GM12878 (cell line): Measurements from ENCODE around the gene PAX2. TPM values are rescaled to one million over a fixed set of nuclear protein-coding genes. Genes with fewer than 3 reads are reported as not detected.

Source experiments
- IKZF2 ChIP-seq, 2 experiments: fragments of 450-650 bp; IDR thresholded peaks; 2 replicates each; pipeline ENCODE4 v1.6.1; 2017; ENCODE audit warnings: mild to moderate bottlenecking in 2 of 2, moderate library complexity in 2 of 2
- PAX5 ChIP-seq: IDR thresholded peaks from 2 replicates; pipeline ENCODE4 v1.6.1; 2011; ENCODE audit warnings: low read depth, low read length, borderline replicate concordance
- SREBF1 ChIP-seq: IDR thresholded peaks from 2 replicates; pipeline ENCODE4 v1.6.1; 2012; ENCODE audit warnings: mild to moderate bottlenecking, low read length
- YY1 ChIP-seq: IDR thresholded peaks from 2 replicates; pipeline ENCODE4 v1.6.1; 2011; ENCODE audit warnings: low read depth, mild to moderate bottlenecking, low read length
- polyA plus RNA-seq, 11 experiments: library from polyadenylated mRNA; depleted of rRNA in 4 of 11; unstranded in 6 of 11; stranded (reverse) in 5 of 11; fragments of >200 nt; fragmentation: Nextera tagmentation in 4 of 11; fragmentation: Illumina TruSeq in 1 of 11; extraction: Ambion mirVana in 4 of 11; extraction: Trizol in 1 of 11; gene quantifications; 1 replicate in 1 of 11; 2 replicates in 10 of 11; pipeline versions ENCODE4 v1.2.1 to v1.2.3, GENCODE V29; 2011 to 2016; ENCODE audit warnings: inconsistent platforms in 2 of 11, missing spikeins in 2 of 11, low read depth in 1 of 11
- total RNA-seq, 4 experiments: library from RNA; depleted of rRNA in 3 of 4; stranded (reverse); fragments of >200 nt in 3 of 4; fragmentation: Illumina TruSeq in 1 of 4; extraction: Trizol in 1 of 4; gene quantifications; 2 replicates each; pipeline versions ENCODE4 v1.2.1 to v1.2.3, GENCODE V29; 2013 to 2021
- TF ChIP-seq, protein P1 (sequence below): IDR thresholded peaks from 2 replicates; pipeline ENCODE4 v1.6.1; 2012; ENCODE audit warnings: improper control_type of control experiment, low read depth, low read length; ENCODE audit not compliant: insufficient replicate concordance
- TF ChIP-seq, protein P2 (sequence below): fragments of 450-650 bp; IDR thresholded peaks from 2 replicates; pipeline ENCODE4 v1.6.1; 2017; ENCODE audit warnings: antibody characterized with exemption, mild to moderate bottlenecking, moderate library complexity
- TF ChIP-seq, protein P3 (sequence below): IDR thresholded peaks from 2 replicates; pipeline ENCODE4 v1.6.1; 2012; ENCODE audit warnings: mild to moderate bottlenecking, low read depth, low read length

The PAX2 gene
- total and polyA plus RNA-seq, 10 of the 15 experiments (the other 5 are each of a cell fraction or from before 2014, with no cell fraction given): not detected

DNA sequence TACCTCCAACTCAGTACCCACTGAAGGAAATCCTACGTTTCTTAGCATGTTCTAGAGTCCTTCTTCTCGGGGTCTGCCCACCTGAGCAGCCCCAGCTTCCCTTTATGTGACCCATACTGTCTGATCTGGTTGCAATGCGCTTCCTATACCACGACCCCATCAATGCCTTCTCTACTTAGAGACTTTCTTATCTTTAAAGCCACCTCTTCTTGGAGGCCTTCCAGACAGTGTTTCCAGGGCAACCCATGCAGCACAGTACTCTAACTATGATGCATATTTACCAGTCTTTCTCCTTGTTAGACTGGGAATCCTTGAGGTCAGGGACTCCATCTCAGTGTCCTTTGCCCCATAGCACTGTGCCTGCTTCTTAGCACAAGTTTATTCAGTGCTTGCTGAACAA, 112.9 kb downstream of the PAX2 start (continued):
- TF ChIP-seq, protein P1, sequence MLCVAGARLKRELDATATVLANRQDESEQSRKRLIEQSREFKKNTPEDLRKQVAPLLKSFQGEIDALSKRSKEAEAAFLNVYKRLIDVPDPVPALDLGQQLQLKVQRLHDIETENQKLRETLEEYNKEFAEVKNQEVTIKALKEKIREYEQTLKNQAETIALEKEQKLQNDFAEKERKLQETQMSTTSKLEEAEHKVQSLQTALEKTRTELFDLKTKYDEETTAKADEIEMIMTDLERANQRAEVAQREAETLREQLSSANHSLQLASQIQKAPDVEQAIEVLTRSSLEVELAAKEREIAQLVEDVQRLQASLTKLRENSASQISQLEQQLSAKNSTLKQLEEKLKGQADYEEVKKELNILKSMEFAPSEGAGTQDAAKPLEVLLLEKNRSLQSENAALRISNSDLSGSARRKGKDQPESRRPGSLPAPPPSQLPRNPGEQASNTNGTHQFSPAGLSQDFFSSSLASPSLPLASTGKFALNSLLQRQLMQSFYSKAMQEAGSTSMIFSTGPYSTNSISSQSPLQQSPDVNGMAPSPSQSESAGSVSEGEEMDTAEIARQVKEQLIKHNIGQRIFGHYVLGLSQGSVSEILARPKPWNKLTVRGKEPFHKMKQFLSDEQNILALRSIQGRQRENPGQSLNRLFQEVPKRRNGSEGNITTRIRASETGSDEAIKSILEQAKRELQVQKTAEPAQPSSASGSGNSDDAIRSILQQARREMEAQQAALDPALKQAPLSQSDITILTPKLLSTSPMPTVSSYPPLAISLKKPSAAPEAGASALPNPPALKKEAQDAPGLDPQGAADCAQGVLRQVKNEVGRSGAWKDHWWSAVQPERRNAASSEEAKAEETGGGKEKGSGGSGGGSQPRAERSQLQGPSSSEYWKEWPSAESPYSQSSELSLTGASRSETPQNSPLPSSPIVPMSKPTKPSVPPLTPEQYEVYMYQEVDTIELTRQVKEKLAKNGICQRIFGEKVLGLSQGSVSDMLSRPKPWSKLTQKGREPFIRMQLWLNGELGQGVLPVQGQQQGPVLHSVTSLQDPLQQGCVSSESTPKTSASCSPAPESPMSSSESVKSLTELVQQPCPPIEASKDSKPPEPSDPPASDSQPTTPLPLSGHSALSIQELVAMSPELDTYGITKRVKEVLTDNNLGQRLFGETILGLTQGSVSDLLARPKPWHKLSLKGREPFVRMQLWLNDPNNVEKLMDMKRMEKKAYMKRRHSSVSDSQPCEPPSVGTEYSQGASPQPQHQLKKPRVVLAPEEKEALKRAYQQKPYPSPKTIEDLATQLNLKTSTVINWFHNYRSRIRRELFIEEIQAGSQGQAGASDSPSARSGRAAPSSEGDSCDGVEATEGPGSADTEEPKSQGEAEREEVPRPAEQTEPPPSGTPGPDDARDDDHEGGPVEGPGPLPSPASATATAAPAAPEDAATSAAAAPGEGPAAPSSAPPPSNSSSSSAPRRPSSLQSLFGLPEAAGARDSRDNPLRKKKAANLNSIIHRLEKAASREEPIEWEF: no peak
- TF ChIP-seq, protein P2, sequence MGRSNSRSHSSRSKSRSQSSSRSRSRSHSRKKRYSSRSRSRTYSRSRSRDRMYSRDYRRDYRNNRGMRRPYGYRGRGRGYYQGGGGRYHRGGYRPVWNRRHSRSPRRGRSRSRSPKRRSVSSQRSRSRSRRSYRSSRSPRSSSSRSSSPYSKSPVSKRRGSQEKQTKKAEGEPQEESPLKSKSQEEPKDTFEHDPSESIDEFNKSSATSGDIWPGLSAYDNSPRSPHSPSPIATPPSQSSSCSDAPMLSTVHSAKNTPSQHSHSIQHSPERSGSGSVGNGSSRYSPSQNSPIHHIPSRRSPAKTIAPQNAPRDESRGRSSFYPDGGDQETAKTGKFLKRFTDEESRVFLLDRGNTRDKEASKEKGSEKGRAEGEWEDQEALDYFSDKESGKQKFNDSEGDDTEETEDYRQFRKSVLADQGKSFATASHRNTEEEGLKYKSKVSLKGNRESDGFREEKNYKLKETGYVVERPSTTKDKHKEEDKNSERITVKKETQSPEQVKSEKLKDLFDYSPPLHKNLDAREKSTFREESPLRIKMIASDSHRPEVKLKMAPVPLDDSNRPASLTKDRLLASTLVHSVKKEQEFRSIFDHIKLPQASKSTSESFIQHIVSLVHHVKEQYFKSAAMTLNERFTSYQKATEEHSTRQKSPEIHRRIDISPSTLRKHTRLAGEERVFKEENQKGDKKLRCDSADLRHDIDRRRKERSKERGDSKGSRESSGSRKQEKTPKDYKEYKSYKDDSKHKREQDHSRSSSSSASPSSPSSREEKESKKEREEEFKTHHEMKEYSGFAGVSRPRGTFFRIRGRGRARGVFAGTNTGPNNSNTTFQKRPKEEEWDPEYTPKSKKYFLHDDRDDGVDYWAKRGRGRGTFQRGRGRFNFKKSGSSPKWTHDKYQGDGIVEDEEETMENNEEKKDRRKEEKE: no peak
- TF ChIP-seq, protein P3, sequence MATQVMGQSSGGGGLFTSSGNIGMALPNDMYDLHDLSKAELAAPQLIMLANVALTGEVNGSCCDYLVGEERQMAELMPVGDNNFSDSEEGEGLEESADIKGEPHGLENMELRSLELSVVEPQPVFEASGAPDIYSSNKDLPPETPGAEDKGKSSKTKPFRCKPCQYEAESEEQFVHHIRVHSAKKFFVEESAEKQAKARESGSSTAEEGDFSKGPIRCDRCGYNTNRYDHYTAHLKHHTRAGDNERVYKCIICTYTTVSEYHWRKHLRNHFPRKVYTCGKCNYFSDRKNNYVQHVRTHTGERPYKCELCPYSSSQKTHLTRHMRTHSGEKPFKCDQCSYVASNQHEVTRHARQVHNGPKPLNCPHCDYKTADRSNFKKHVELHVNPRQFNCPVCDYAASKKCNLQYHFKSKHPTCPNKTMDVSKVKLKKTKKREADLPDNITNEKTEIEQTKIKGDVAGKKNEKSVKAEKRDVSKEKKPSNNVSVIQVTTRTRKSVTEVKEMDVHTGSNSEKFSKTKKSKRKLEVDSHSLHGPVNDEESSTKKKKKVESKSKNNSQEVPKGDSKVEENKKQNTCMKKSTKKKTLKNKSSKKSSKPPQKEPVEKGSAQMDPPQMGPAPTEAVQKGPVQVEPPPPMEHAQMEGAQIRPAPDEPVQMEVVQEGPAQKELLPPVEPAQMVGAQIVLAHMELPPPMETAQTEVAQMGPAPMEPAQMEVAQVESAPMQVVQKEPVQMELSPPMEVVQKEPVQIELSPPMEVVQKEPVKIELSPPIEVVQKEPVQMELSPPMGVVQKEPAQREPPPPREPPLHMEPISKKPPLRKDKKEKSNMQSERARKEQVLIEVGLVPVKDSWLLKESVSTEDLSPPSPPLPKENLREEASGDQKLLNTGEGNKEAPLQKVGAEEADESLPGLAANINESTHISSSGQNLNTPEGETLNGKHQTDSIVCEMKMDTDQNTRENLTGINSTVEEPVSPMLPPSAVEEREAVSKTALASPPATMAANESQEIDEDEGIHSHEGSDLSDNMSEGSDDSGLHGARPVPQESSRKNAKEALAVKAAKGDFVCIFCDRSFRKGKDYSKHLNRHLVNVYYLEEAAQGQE: no peak
- TF ChIP-seq PAX5 (no peak), SREBF1 (no peak), YY1 (no peak), IKZF2 (IDR thresholded peaks at IDR 0.05) (no peak)
